ENCODE measurements around the gene SLC25A20. TPM values are rescaled to one million over a fixed set of nuclear protein-coding genes. Genes with fewer than 3 reads are reported as not detected.
"Not testable (repeated sequence)": the region's sequence is repeated elsewhere in the genome, so short reads cannot be mapped to it uniquely, and the experiment has no call there.

SLC25A20 gene
- total RNA-seq, 2 experiments from 2014 or later, result 14.8 to 16.8 TPM

DNA sequence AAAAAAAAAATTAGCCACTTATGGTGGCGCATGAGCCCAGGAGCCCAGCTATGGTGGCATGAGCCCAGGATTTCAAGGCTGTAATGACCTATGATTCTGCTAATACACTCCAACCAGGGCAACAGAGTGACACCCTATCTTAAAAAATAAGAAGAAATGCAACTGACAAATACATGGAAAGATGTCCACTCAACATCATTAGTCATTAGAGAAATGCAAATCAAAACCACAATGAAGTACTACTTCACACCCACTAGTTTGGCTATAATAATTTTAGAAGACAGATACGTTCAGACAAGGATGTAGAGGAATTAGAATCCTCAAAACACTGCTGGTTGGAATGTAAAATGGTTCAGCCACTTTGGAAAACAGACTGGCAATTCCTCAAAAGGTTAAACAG is 61.5 kb downstream of the SLC25A20 start:
- Mint-ChIP-seq H3K9me3 (no peaks in the 10 kb centered on the region), H3K27ac (no peak overlapping the region), H3K4me1 (ENCODE audit: low read depth) (peaks cover 18% of the 10 kb centered on the region), H3K27me3 (no peaks in the 10 kb centered on the region), H3K4me3 (no peak overlapping the region), H3K36me3 (ENCODE audit: low read depth) (peaks cover 17% of the 10 kb centered on the region)
- intact Hi-C loops (cut with micrococcal nuclease), result no loop called here
- DNase-seq, result no peak
- ChIA-PET POLR2A (interaction anchor here (0.8 kb wide), 1 partner anchor 10 kb away, joined by 3 read pairs; no protein-coding TSS in a partner anchor), CTCF (interaction anchor here (1.4 kb wide), 1 partner anchor 9 kb away, joined by 4 read pairs; no protein-coding TSS in a partner anchor)
- TF ChIP-seq CTCF (IDR thresholded peaks at IDR 0.05), result no peak
- ATAC-seq, result peak; percentile 27

GRCh38 chr3:48835650-48836366 is 62.9 kb downstream of the SLC25A20 start:
- Mint-ChIP-seq H3K9me3 (no peaks in the 10 kb centered on the region), H3K27ac (no peak overlapping the region), H3K36me3 (ENCODE audit: low read depth) (peaks cover 17% of the 10 kb centered on the region), H3K4me3 (no peak overlapping the region), H3K27me3 (no peaks in the 10 kb centered on the region), H3K4me1 (ENCODE audit: low read depth) (peaks cover 18% of the 10 kb centered on the region)
- intact Hi-C loops (cut with micrococcal nuclease), result no loop called here
- no peak for ATAC-seq
- no peak for TF ChIP-seq CTCF (IDR thresholded peaks at IDR 0.05)
- ChIA-PET POLR2A (no interaction called here), CTCF (no interaction called here)
- no peak for DNase-seq

GRCh38 chr3:48832684-48833083 is 66.0 kb downstream of the SLC25A20 start:
- POLR2A ChIA-PET, result interaction anchor here (0.6 to 1.0 kb wide), 2 partner anchors 15 to 790 kb away, joined by 3 to 4 read pairs; partner anchors contain the start of gene PRKAR2A
- no peaks in the 10 kb centered on the region for H3K27me3 Mint-ChIP-seq
- TF ChIP-seq CTCF (IDR thresholded peaks at IDR 0.05), result no peak
- no peak for ATAC-seq
- H3K36me3 Mint-ChIP-seq (ENCODE audit: low read depth), result peaks cover 13% of the 10 kb centered on the region
- no peak overlapping the region for H3K4me3 Mint-ChIP-seq
- intact Hi-C loops (cut with micrococcal nuclease), result no loop called here
- peaks cover 13% of the 10 kb centered on the region for H3K4me1 Mint-ChIP-seq (ENCODE audit: low read depth)
- DNase-seq, result no peak
- CTCF ChIA-PET, result interaction anchor here (0.9 to 1.9 kb wide), 4 partner anchors 13 to 169 kb away, joined by 3 to 6 read pairs (median 4); partner anchors contain the start of gene CELSR3
- H3K9me3 Mint-ChIP-seq, result no peaks in the 10 kb centered on the region
- H3K27ac Mint-ChIP-seq, result no peak overlapping the region

DNA sequence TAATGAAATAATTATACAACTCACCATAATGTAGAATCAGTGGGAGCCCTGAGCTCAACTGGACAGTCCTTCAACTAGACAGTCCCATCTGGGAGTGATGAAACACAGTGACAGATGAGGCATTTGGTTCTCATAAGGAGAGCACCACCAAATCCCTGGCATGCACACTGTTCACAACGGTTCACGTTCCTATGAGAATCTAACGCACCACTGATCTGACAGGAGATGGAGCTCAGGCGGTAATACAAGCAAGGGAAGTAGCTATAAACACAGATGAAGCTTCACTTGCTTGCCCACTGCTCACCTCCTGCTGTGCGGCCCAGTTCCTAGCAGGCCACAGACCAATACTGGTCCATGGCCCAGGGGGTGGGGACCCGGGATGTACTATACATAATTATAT is 68.0 kb downstream of the SLC25A20 start:
- ChIA-PET POLR2A (interaction anchor here (1.4 kb wide), 1 partner anchor 9 kb away, joined by 3 read pairs; no protein-coding TSS in a partner anchor), CTCF (no interaction called here)
- Mint-ChIP-seq H3K4me3 (no peak overlapping the region), H3K27ac (no peak overlapping the region), H3K36me3 (ENCODE audit: low read depth) (peaks cover 5% of the 10 kb centered on the region), H3K27me3 (no peaks in the 10 kb centered on the region), H3K9me3 (no peaks in the 10 kb centered on the region), H3K4me1 (ENCODE audit: low read depth) (peaks cover 10% of the 10 kb centered on the region)
- no peak for ATAC-seq
- intact Hi-C loops (cut with micrococcal nuclease), result no loop called here
- DNase-seq, result no peak
- no peak for TF ChIP-seq CTCF (IDR thresholded peaks at IDR 0.05)

DNA sequence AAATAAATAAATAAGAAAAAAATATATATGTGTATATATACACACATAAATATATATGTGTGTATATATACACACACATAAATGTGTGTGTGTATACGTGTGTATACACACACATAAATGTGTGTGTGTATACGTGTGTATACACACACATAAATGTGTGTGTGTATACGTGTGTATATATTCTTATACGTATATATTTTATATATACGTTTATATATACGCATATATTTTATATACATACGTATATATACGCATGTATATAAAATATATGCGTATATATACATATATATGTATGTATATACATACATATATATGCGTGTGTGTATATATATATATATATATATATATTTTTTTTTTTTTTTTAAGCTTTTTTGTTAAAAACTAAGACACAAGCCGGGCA is 69.2 kb downstream of the SLC25A20 start:
- DNase-seq; ATAC-seq; intact Hi-C loops (cut with micrococcal nuclease); H3K27ac Mint-ChIP-seq; H3K9me3 Mint-ChIP-seq; H3K36me3 Mint-ChIP-seq (ENCODE audit: low read depth); H3K4me1 Mint-ChIP-seq (ENCODE audit: low read depth); H3K27me3 Mint-ChIP-seq; CTCF ChIA-PET; H3K4me3 Mint-ChIP-seq: not testable (repeated sequence)
- POLR2A ChIA-PET, result interaction anchor here (0.6 to 1.4 kb wide), 2 partner anchors 10 to 939 kb away, joined by 3 read pairs; no protein-coding TSS in a partner anchor

GRCh38 chr3:48827874-48828273 is 70.8 kb downstream of the SLC25A20 start:
- H3K4me3 Mint-ChIP-seq; H3K4me1 Mint-ChIP-seq (ENCODE audit: low read depth); DNase-seq; H3K27me3 Mint-ChIP-seq; intact Hi-C loops (cut with micrococcal nuclease); ATAC-seq; POLR2A ChIA-PET; H3K36me3 Mint-ChIP-seq (ENCODE audit: low read depth); H3K27ac Mint-ChIP-seq; H3K9me3 Mint-ChIP-seq: not testable (repeated sequence)
- CTCF ChIA-PET, result interaction anchor here (0.9 to 1.3 kb wide), 2 partner anchors 10 to 88 kb away, joined by 4 to 5 read pairs; no protein-coding TSS in a partner anchor
